GM23248 (cell line): ENCODE measurements around the gene KRT38. TPM values are rescaled to one million over a fixed set of nuclear protein-coding genes. Genes with fewer than 3 reads are reported as not detected.
"Not testable (repeated sequence)": the region's sequence is repeated elsewhere in the genome, so short reads cannot be mapped to it uniquely, and the experiment has no call there.

Source experiments
- DNase-seq: peaks from one replicate; pipeline ENCODE4 v3.0.0-alpha.2; 2015
- H2AFZ ChIP-seq: fragments of 200-600 bp; sonication (generic); 2 replicates; pipeline ENCODE4 v1.6.1; 2016; ENCODE audit warnings: antibody characterized with exemption
- H3F3A ChIP-seq: fragments of 200-600 bp; sonication (generic); 2 replicates; pipeline ENCODE4 v1.6.1; 2016; ENCODE audit warnings: mild to moderate bottlenecking, antibody characterized with exemption, mixed run types; ENCODE audit not compliant: insufficient read depth
- H3K27ac ChIP-seq: fragments of 200-600 bp; sonication (generic); 2 replicates; pipeline ENCODE4 v1.5.1; 2016; ENCODE audit warnings: mild to moderate bottlenecking
- H3K27me3 ChIP-seq: fragments of 200-600 bp; sonication (generic); replicated peaks from 2 replicates; pipeline ENCODE4 v1.6.1; 2016; ENCODE audit warnings: mild to moderate bottlenecking; ENCODE audit not compliant: insufficient read depth
- H3K36me3 ChIP-seq: fragments of 200-600 bp; sonication (generic); 2 replicates; pipeline ENCODE4 v1.6.1; 2016; ENCODE audit warnings: low read depth, mild to moderate bottlenecking
- H3K4me1 ChIP-seq: fragments of 200-600 bp; sonication (generic); 2 replicates; pipeline ENCODE4 v1.6.1; 2016; ENCODE audit warnings: mild to moderate bottlenecking; ENCODE audit not compliant: insufficient read depth
- H3K4me2 ChIP-seq: fragments of 200-600 bp; sonication (generic); one replicate; pipeline ENCODE4 v1.6.1; 2016; ENCODE audit warnings: mild to moderate bottlenecking; ENCODE audit not compliant: unreplicated experiment
- H3K4me3 ChIP-seq: fragments of 200-600 bp; sonication (generic); 2 replicates; pipeline ENCODE4 v1.5.1; 2016; ENCODE audit warnings: mild to moderate bottlenecking
- H3K79me2 ChIP-seq: fragments of 200-600 bp; sonication (generic); 2 replicates; pipeline ENCODE4 v1.6.1; 2016; ENCODE audit warnings: mild to moderate bottlenecking; ENCODE audit not compliant: insufficient read depth
- H3K9ac ChIP-seq: fragments of 200-600 bp; sonication (generic); 2 replicates; pipeline ENCODE4 v1.6.1; 2016; ENCODE audit warnings: mild to moderate bottlenecking
- H3K9me2 ChIP-seq: fragments of 200-600 bp; sonication (generic); 2 replicates; pipeline ENCODE4 v1.6.1; 2016; ENCODE audit warnings: mixed run types, mild to moderate bottlenecking, moderate library complexity; ENCODE audit not compliant: insufficient read depth
- H3K9me3 ChIP-seq: fragments of 200-600 bp; sonication (generic); one replicate; pipeline ENCODE4 v1.6.1; 2017; ENCODE audit warnings: low read depth
- H4K20me1 ChIP-seq: fragments of 200-600 bp; sonication (generic); 2 replicates; pipeline ENCODE4 v1.6.0; 2016; ENCODE audit not compliant: insufficient read depth
- EZH2 ChIP-seq: fragments of 200-600 bp; sonication (generic); IDR thresholded peaks from 2 replicates; pipeline ENCODE4 v1.6.1; 2018; ENCODE audit warnings: antibody characterized with exemption, mild to moderate bottlenecking; ENCODE audit not compliant: insufficient read depth, poor library complexity, severe bottlenecking
- EZH2phosphoT487 ChIP-seq: fragments of 200-600 bp; sonication (generic); IDR thresholded peaks from 2 replicates; pipeline ENCODE4 v1.6.1; 2018; ENCODE audit warnings: antibody characterized with exemption, moderate library complexity, mild to moderate bottlenecking, low read depth; ENCODE audit not compliant: insufficient read depth
- WGBS, 2 experiments: methylation state at CpG; one replicate each; pipeline ENCODE4 v1.1.6; 2015 to 2017; ENCODE audit warnings: low lambda C conversion rate in 2 of 2, low coverage in 1 of 2; ENCODE audit errors: missing lambda C conversion rate in 2 of 2; 5-methylcytosine and 5-hydroxymethylcytosine counted together
- in situ Hi-C: fragments of 300-500 bp; cut with MboI; formaldehyde crosslinking; loops from 2 replicates; pipeline ENCODE4 v1.15.0; 2020
- polyA plus RNA-seq: library from polyadenylated mRNA; unstranded; fragments of >200 nt; fragmentation: Nextera tagmentation; extraction: Ambion mirVana; gene quantifications from 2 replicates; pipeline ENCODE4 v1.2.1, GENCODE V29; 2016
- total RNA-seq: library from RNA; depleted of rRNA; stranded (reverse); fragments of >200 nt; shearing (Covaris generic); gene quantifications from 2 replicates; pipeline ENCODE4 v1.2.3, GENCODE V29; 2014

Gene KRT38
- total and polyA plus RNA-seq, 2 experiments from 2014 or later = not detected

GRCh38 chr17:41434415-41434814, 6.4 kb downstream of the KRT38 start:
- H3K27me3 ChIP-seq = peaks cover under 1% of the 10 kb centered on the region; the same call in 1 of the 2 replicates
- 64 to 69% methylated on average over 5 of the region's 5 CpGs for WGBS, 2 experiments

GRCh38 chr17:41434005-41434404, 6.8 kb downstream of the KRT38 start:
- Histone ChIP-seq H3K4me1 (no peaks in the 10 kb centered on the region), H3K27ac (no peak overlapping the region), H3K79me2 (no peaks in the 10 kb centered on the region), H4K20me1 (no peaks in the 10 kb centered on the region), H3K9me2 (no peaks in the 10 kb centered on the region), H2AFZ (no peak overlapping the region), H3F3A (no peaks in the 10 kb centered on the region), H3K9ac (no peak overlapping the region), H3K9me3 (no peaks in the 10 kb centered on the region), H3K4me2 (no peak overlapping the region), H3K4me3 (no peak overlapping the region), H3K36me3 (no peaks in the 10 kb centered on the region), H3K27me3 (no peaks in the 10 kb centered on the region)
- TF ChIP-seq EZH2 (no peak), EZH2phosphoT487 (no peak)
- WGBS, 2 experiments = 62 to 71% methylated on average over 4 of the region's 4 CpGs
- no peak for DNase-seq
- in situ Hi-C loops = no loop called here

More at GRCh38 chr17:41434415-41434814, 6.4 kb downstream of the KRT38 start:
- in situ Hi-C loops = no loop called here
- Histone ChIP-seq H3K9me2 (no peaks in the 10 kb centered on the region), H3K36me3 (no peaks in the 10 kb centered on the region), H3K79me2 (no peaks in the 10 kb centered on the region), H3K4me1 (no peaks in the 10 kb centered on the region), H4K20me1 (no peaks in the 10 kb centered on the region), H3F3A (no peaks in the 10 kb centered on the region), H3K4me2 (no peak overlapping the region), H3K4me3 (no peak overlapping the region), H3K9me3 (no peaks in the 10 kb centered on the region), H3K27ac (no peak overlapping the region), H3K9ac (no peak overlapping the region), H2AFZ (no peak overlapping the region)
- TF ChIP-seq EZH2phosphoT487 (no peak), EZH2 (no peak)
- no peak for DNase-seq

GRCh38 chr17:41433586-41433985, 7.2 kb downstream of the KRT38 start:
- H2AFZ ChIP-seq = no peak overlapping the region
- no peak overlapping the region for H3K27ac ChIP-seq
- WGBS, 2 experiments = 57 to 59% methylated on average over 4 of the region's 4 CpGs
- no peaks in the 10 kb centered on the region for H3K4me1 ChIP-seq
- H3K9me2 ChIP-seq = no peaks in the 10 kb centered on the region
- TF ChIP-seq EZH2phosphoT487 (no peak), EZH2 (no peak)
- no peak for DNase-seq
- in situ Hi-C loops = no loop called here
- H3K4me2 ChIP-seq = no peak overlapping the region
- H3K9ac ChIP-seq = no peak overlapping the region
- H3F3A ChIP-seq = no peaks in the 10 kb centered on the region
- no peaks in the 10 kb centered on the region for H3K27me3 ChIP-seq
- H4K20me1 ChIP-seq = no peaks in the 10 kb centered on the region
- no peaks in the 10 kb centered on the region for H3K9me3 ChIP-seq
- H3K36me3 ChIP-seq = no peaks in the 10 kb centered on the region
- H3K79me2 ChIP-seq = no peaks in the 10 kb centered on the region
- no peak overlapping the region for H3K4me3 ChIP-seq

GRCh38 chr17:41430376-41430775, 10.4 kb downstream of the KRT38 start:
- H3K79me2 ChIP-seq, DNase-seq, H2AFZ ChIP-seq, H3K27me3 ChIP-seq, H3K4me2 ChIP-seq, H3K9ac ChIP-seq, H3K4me1 ChIP-seq, H3K4me3 ChIP-seq, H4K20me1 ChIP-seq, H3K9me2 ChIP-seq, H3K27ac ChIP-seq, H3F3A ChIP-seq, in situ Hi-C loops, H3K36me3 ChIP-seq, H3K9me3 ChIP-seq: not testable (repeated sequence)
- WGBS, 2 experiments = 81 to 85% methylated on average over 9 of the region's 9 CpGs

GRCh38 chr17:41429667-41430066, 11.1 kb downstream of the KRT38 start:
- Histone ChIP-seq H4K20me1 (no peaks in the 10 kb centered on the region), H3K27ac (no peak overlapping the region), H3F3A (no peaks in the 10 kb centered on the region), H3K4me1 (no peaks in the 10 kb centered on the region), H2AFZ (no peak overlapping the region), H3K4me3 (no peak overlapping the region), H3K4me2 (no peak overlapping the region), H3K79me2 (no peaks in the 10 kb centered on the region), H3K36me3 (no peaks in the 10 kb centered on the region), H3K27me3 (no peaks in the 10 kb centered on the region), H3K9ac (no peak overlapping the region), H3K9me2 (no peaks in the 10 kb centered on the region), H3K9me3 (no peaks in the 10 kb centered on the region)
- DNase-seq = peak; percentile 52
- TF ChIP-seq EZH2 = no peak
- TF ChIP-seq EZH2phosphoT487 = no peak
- in situ Hi-C loops = no loop called here
- 51 to 56% methylated on average over 7 of the region's 7 CpGs for WGBS, 2 experiments
